Glutamatergic neuron (in vitro differentiated cells): Measurements from ENCODE around the gene KRT72. TPM values are rescaled to one million over a fixed set of nuclear protein-coding genes. Genes with fewer than 3 reads are reported as not detected.

Source experiments
- DNase-seq: peaks from one replicate; pipeline ENCODE4 v3.0.0; 2022
- H3K27ac Mint-ChIP-seq: one replicate; pipeline ENCODE4 v1.8.0; 2020; ENCODE audit warnings: mild to moderate bottlenecking, mixed read lengths, inconsistent platforms; ENCODE audit not compliant: unreplicated experiment
- H3K27me3 Mint-ChIP-seq: one replicate; pipeline ENCODE4 v1.8.0; 2020; ENCODE audit warnings: mild to moderate bottlenecking, moderate library complexity, mixed read lengths, inconsistent platforms; ENCODE audit not compliant: unreplicated experiment
- H3K36me3 Mint-ChIP-seq: one replicate; pipeline ENCODE4 v1.8.0; 2020; ENCODE audit warnings: mild to moderate bottlenecking, mixed read lengths, inconsistent platforms; ENCODE audit not compliant: unreplicated experiment
- H3K4me1 Mint-ChIP-seq: one replicate; pipeline ENCODE4 v1.8.0; 2020; ENCODE audit warnings: mild to moderate bottlenecking, low read depth, mixed read lengths, inconsistent platforms; ENCODE audit not compliant: unreplicated experiment
- H3K4me3 Mint-ChIP-seq: one replicate; pipeline ENCODE4 v1.8.0; 2020; ENCODE audit warnings: mild to moderate bottlenecking, mixed read lengths, inconsistent platforms; ENCODE audit not compliant: unreplicated experiment
- H3K9me3 Mint-ChIP-seq: one replicate; pipeline ENCODE4 v1.8.0; 2020; ENCODE audit warnings: mild to moderate bottlenecking, moderate library complexity, mixed read lengths, inconsistent platforms; ENCODE audit not compliant: unreplicated experiment
- total RNA-seq: library from RNA; stranded (reverse); fragmentation: NEBNext Ultra II Directional; extraction: Animal tissue kit (Norgen Biotek cat#: 25700); gene quantifications from one replicate; pipeline ENCODE4 v1.2.1, GENCODE V29; 2021; ENCODE audit not compliant: unreplicated experiment
- TF ChIP-seq, protein P1 (sequence below): fragments of 200-600 bp; sonication (generic); IDR thresholded peaks from one replicate; pipeline ENCODE4 v1.5.0; 2021; ENCODE audit not compliant: partially characterized antibody, unreplicated experiment

Gene KRT72
- total RNA-seq, 1 donor from 2014 or later = not detected

DNA sequence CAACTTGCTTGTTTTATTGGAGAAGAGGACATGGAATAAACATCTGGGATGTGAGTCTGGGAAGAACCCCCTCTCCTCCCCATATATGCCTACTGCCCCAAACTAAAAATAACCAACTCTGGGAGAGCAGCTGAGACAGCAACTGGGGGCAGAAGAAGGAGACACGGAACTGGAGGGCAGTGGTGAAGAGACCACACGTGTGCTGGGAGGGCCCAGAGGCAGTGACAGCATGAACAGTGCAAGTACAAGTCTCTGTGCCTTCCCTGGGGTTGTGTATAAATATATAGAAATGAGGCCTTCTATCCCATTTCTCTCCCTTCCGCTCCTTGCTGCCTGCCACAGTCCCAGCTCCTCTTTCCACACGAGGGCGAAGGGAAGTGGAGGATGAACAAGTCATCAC is 21.1 kb upstream of the KRT72 start:
- TF ChIP-seq, protein P1, sequence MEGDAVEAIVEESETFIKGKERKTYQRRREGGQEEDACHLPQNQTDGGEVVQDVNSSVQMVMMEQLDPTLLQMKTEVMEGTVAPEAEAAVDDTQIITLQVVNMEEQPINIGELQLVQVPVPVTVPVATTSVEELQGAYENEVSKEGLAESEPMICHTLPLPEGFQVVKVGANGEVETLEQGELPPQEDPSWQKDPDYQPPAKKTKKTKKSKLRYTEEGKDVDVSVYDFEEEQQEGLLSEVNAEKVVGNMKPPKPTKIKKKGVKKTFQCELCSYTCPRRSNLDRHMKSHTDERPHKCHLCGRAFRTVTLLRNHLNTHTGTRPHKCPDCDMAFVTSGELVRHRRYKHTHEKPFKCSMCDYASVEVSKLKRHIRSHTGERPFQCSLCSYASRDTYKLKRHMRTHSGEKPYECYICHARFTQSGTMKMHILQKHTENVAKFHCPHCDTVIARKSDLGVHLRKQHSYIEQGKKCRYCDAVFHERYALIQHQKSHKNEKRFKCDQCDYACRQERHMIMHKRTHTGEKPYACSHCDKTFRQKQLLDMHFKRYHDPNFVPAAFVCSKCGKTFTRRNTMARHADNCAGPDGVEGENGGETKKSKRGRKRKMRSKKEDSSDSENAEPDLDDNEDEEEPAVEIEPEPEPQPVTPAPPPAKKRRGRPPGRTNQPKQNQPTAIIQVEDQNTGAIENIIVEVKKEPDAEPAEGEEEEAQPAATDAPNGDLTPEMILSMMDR = no peak

GRCh38 chr12:52618866-52619265 is 17.6 kb upstream of the KRT72 start:
- no peaks in the 10 kb centered on the region for H3K4me1 Mint-ChIP-seq
- H3K27ac Mint-ChIP-seq = no peak overlapping the region
- peaks cover 2% of the 10 kb centered on the region for H3K9me3 Mint-ChIP-seq
- H3K27me3 Mint-ChIP-seq = peaks cover 8% of the 10 kb centered on the region
- no peak overlapping the region for H3K4me3 Mint-ChIP-seq
- TF ChIP-seq, protein P1 = no peak
- no peak for DNase-seq
- peaks cover 9% of the 10 kb centered on the region for H3K36me3 Mint-ChIP-seq

More for the DNA sequence above, 21.1 kb upstream of the KRT72 start:
- Mint-ChIP-seq H3K4me3 (no peak overlapping the region), H3K36me3 (no peaks in the 10 kb centered on the region), H3K27ac (no peak overlapping the region), H3K27me3 (peaks cover 1% of the 10 kb centered on the region), H3K9me3 (no peaks in the 10 kb centered on the region), H3K4me1 (no peaks in the 10 kb centered on the region)
- no peak for DNase-seq

- H3K27me3 Mint-ChIP-seq = peaks cover 8% of the 10 kb centered on the region
- H3K36me3 Mint-ChIP-seq = peaks cover 9% of the 10 kb centered on the region
- peaks cover 2% of the 10 kb centered on the region for H3K9me3 Mint-ChIP-seq
- TF ChIP-seq, protein P1 = no peak
- no peaks in the 10 kb centered on the region for H3K4me1 Mint-ChIP-seq
- no peak within 1 kb of the TSS for H3K4me3 Mint-ChIP-seq
- H3K27ac Mint-ChIP-seq = no peak within 1 kb of the TSS
- DNase-seq = no peak
These were observed 17.0 kb upstream of the KRT72 start, which contains the start of gene KRT73 for GRCh38 chr12:52618216-52618615. KRT73 (minus strand) TSS chr12:52618559; CDS start chr12:52618524, 35 bp downstream.

DNA sequence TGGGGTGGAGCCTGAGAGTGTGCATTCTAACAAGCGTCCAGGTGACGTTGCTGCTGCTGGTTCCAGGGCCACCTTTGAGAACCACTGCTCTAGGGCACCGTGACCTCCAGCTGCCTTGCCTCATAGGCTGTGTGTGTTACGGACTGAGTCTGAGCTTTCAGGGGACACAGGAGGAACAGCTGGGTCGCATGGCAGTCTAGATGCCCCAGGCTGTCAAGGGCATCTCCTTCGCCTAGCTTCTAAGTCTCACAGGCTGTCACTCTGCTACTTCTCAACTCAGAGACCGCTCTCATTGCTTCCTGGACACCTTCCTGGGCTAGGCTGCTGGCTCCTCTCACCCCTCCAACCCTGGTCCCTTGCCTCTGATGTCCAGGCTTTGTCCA is 16.1 kb upstream of the KRT72 start:
- peaks cover 9% of the 10 kb centered on the region for H3K36me3 Mint-ChIP-seq
- no peak for DNase-seq
- TF ChIP-seq, protein P1 = no peak
- no peaks in the 10 kb centered on the region for H3K4me1 Mint-ChIP-seq
- H3K9me3 Mint-ChIP-seq = peaks cover 4% of the 10 kb centered on the region
- no peak overlapping the region for H3K4me3 Mint-ChIP-seq
- peaks cover 8% of the 10 kb centered on the region for H3K27me3 Mint-ChIP-seq
- H3K27ac Mint-ChIP-seq = no peak overlapping the region

- peaks cover 7% of the 10 kb centered on the region for H3K27me3 Mint-ChIP-seq
- H3K4me3 Mint-ChIP-seq = no peak overlapping the region
- H3K36me3 Mint-ChIP-seq = peaks cover 9% of the 10 kb centered on the region
- H3K9me3 Mint-ChIP-seq = peaks cover 4% of the 10 kb centered on the region
- no peaks in the 10 kb centered on the region for H3K4me1 Mint-ChIP-seq
- TF ChIP-seq, protein P1 = no peak
- DNase-seq = no peak
- H3K27ac Mint-ChIP-seq = no peak overlapping the region
These were observed 15.6 kb upstream of the KRT72 start for GRCh38 chr12:52616680-52617402.
